COLO668 (cell line): ENCODE data around the gene COQ9.

ENCODE experiments used
- DNase-seq: peaks from one replicate; lab custom pipeline; 2025; ENCODE audit not compliant: unreplicated experiment; lab: John Stamatoyannopoulos, UW

Gene COQ9

GRCh38 chr16:57471852-57472664 is 24.8 kb downstream of the COQ9 start:
- DNase-seq: no peak

GRCh38 chr16:57472665-57473060 is 25.4 kb downstream of the COQ9 start:
- DNase-seq: no peak

DNA sequence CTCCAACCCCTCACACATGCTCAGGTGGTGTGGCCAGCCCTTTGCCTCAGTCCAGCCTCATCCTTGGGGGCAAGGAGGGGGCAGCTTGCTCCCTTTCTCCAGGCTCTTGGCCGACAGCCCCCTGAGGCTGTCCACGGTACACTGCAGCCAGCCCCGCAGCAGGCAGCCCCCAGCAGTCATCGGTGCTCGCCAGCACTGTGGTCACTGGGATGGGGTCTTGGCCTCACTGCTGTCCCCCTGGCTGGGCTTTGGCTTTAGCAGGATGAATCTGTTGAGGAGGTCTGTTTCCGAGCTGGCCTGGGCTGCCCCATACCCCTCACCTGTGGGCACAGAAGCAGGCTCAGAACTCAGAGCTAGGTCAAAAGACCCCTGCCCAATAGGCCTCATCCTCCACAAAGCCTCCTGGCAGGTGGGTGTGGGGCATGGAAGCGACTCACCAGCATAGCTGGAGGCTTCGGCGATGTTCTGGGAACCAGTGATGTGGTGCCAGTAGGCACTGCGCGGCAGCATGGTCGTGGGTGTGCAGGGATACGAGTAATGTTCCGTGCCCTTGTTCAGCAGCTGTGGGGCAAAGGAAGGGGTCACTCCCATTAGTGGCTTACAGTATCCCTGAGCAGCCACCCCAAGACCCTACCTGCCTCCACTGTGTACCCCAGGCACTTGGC is 26.0 kb downstream of the COQ9 start:
- no peak for DNase-seq

DNA sequence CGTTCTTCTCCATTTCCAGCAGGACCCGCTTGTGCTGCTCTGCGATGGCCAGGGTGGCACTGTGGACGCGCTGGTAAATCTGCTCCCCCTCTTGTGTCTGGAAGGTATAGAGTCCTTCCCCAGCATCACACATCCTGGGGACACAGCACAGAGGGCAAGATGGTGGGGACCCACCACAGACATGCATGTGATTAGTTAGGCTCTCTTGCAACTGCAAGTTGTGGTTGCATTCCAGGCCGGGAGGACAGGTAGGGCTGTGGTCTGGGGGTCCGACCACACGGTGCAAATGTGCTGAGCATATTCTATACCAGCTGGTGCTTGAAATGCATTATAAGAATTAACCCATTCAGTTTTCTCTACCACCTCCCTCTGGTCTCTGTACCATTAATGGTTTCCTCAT is 26.6 kb downstream of the COQ9 start:
- DNase-seq: no peak

- no peak for DNase-seq
Observed at GRCh38 chr16:57474671-57475661, 27.7 kb downstream of the COQ9 start.

GRCh38 chr16:57475711-57476339 is 28.5 kb downstream of the COQ9 start:
- DNase-seq: peak; percentile 70

DNA sequence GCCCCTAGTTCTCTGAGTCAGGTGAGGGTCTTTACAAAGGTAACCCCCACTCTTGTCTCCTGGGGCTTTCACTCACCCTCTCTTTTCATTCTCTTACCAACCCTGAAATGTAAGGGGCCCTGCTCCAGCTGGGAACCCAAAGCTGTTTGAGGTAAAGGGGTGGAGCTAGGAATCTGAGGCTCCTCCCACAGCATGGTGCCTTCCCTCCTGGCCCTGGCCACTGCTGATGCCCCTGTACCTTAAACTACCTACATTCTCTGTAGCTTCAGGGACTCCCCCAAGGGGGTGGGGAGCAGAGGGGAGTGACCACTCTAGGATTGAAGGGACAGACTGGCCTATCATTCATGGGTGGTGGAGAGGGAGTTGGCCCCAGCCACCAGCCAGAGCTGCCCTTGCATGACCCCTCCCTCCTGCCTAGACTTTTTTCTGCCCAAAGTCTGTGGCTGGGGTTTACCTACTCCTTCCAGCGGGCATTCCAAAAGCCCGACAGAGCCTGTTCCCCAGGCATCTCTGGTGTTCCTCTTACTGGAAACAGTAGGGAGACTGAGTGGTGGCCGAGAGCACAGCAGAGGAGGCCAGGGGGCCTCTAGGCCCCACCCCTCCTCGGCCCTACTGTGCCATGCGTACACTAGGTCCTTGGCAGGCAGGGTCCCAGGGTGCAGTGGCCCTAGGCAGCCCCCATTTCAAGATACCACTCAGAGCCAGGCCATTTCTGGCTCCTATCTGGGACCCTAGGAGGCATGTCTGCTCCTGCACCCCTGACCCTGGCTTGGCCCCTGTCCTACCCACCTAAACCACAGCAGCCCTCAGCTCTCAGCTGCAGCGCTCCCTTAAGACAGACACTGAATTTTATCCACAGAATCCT is 29.5 kb downstream of the COQ9 start:
- no peak for DNase-seq

GRCh38 chr16:57477531-57478202 is 30.4 kb downstream of the COQ9 start:
- DNase-seq: no peak

GRCh38 chr16:57478396-57479204 is 31.3 kb downstream of the COQ9 start:
- DNase-seq: no peak

- no peak for DNase-seq
Observed at GRCh38 chr16:57479205-57479975, 32.1 kb downstream of the COQ9 start.

DNA sequence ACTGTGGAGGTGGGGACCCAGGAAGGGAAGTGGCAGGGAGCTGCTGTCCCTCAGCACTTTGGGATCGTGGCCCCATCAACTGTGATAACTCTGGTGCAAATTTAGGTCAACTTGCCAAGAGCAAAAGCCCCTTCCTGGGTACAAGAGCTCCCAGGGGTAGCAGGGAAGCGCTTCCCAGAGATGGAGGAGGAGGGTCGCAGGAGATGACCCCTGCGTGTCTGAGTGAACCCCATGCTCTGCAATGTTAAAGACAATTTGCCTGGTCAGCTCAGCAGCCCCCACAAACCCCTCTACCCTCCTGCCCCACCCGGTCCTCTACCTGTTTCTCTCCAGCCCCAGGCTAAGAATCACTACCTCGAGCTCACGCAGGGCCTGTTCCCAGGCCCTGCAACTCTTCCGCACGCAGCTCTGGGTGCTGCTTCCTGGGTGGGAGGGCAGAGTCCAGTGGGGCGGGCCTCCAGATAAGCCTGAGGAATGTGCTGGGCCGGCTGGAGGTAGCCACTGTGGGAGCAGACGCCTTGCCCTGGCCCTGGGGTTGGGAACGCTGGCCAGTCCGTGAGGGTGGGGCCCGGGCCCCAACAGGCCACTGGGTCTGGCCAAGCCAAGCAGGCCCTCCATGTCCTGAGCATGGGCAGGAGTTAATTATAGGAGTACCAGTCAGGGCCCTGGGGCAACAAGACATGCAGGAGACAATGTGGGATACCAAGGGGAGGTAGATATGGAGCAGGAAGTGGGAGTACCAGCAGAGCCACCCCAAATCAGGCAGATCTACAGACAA is 32.9 kb downstream of the COQ9 start:
- peak; percentile 13 for DNase-seq

- no peak for DNase-seq
Observed at GRCh38 chr16:57480754-57481230, 33.5 kb downstream of the COQ9 start.

DNA sequence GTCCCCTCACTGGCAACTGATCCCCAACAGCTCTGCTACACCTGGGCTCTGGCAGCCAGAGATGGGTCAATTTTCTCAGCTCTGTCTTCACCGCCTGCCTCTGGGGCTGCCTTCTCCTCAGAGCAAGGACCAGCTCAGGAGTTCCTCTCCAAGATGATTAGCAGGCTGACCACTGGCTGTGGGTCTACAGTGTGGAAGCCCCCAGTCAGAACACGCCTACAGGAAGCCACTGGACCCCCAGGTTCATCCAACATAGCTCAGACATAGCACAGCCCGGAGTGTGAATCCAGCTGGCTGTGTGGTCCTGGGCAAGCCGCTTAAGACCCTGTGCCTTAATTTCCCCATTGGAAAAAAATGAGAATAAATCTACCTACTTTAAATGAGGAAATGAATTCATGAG is 34.1 kb downstream of the COQ9 start:
- no peak for DNase-seq

DNA sequence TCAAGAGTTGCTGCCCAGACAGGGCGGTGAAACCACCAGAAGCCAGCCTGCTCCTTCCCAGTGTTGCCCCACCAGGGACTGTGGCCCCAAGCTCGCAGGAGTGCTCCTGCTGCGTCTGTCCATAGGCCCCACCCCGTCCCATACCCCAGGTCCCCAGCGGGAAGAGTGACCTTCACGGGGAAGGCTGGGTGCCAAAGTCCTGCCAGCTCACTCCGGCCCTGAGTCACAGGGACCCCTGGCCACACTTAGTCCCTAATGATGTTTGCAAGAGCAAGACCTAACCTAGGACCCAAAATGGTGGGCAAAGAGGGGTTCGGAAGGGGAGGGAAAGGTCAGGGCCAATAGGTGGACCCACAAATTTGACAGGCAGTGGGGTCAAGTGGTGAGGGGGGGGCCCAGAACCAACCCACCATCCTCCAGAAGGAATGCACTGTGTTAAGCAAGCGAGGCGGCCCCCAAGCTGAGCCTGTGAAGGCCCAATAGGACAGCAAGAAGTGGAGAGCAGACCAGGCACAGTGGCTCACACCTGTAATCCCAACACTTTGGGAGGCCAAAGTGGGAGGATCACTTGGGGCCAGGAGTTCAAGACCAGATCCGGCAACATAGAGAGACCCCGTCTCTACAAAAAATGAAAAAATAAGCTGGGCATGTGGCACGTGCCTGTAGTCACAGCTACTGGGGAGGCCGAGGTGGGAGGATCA is 35.7 kb downstream of the COQ9 start:
- DNase-seq: no peak

DNA sequence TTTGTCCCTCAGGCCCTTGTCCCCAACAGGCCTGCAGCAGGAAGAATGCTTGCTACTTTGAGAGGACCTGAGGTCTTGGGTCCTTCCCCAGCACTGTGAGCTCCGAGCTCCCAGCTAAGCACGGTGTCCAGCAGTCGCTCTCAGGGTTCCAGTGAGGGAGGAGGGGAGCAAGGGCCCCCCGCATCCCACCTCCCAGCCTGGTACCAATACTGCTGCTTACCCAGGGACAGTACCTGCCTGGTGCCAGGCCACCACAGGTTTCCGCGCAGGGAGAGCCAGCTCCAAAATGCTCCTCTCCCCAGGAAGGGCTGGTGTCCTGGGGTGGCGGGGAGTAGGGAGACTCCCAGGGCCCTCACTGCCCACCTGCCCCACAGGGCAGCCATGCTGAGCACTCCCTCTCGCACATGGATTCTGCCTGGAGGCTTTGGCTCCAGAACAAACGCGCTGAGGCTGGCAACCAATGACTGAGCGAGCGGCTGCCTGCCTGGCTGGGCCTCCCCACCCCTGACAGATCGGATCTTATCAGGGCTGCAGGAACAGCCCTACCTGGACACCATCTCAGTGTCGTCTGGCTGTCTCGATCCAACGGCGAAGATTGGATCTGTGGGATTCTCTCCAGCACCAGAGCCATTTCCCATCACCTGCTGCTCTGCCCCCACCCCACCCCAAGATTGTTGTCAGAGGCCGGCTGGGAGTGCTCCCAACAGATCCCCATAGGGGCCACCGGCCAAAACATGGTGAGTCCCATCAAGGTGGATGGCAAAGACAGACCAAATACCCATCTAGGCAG is 36.6 kb downstream of the COQ9 start:
- no peak for DNase-seq
